SHP77 treated with DMSO at 0.1 percent for 48 hours (cell line): ENCODE measurements around the gene ARHGDIB.

ENCODE experiments used
- DNase-seq: peaks from one replicate; lab custom pipeline; 2025; lab: John Stamatoyannopoulos, UW

Gene ARHGDIB

DNA sequence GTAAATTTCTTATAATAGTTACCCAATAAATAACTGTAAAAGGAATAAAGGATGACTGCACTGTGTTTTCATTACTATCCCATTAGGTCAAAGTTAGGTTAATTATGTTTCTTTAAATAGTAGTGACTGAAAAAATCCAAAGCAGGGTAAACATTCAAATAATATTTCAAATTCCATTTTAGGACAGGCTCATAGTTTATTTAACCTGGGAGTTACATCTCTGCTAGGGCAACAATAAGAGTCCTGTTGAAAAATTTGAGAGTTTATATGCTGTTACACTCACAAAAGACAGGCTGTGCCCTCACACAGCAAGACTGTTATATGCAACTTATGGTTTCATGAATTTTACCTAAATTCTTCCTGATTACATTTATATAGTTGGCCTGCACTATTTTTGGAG lies 31.1 kb downstream of the ARHGDIB start:
- DNase-seq: no peak

DNA sequence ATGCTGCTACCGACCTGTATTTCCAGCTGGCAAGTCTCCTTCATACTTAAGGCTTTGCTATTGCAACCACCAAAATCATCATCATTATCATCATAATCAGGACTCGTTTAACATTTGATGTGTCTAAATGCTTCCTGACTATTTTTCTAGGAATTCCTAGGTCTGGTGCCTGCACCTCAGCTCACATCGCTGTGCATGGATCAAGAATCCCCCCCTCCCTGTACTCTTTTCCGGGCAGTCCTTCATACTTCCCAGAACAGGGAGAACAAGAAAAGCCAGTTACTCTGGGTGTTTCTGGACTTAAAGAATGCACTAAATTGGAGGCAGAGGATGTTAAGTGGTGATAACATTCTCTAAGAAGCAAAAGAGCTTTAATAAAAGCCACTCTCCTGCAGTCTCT lies 32.5 kb downstream of the ARHGDIB start:
- no peak for DNase-seq

DNA sequence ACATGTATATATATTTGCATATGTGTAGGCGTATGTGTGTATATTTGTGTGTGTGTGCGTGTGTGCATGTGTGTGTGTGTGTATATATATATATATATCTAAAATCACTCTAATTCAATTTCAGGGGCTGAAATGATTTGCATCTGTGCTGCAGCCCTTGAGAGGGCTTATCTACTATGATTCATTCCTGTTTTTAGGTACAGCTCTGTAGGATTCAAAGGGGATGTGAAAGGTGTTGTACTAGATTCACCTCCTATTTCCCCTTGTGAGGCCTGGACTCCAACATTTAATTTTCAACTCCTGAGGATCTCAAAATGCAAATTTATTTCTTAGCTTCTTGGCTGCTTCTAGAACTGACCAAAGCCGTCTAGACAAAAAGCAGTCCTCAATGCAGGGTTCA lies 34.1 kb downstream of the ARHGDIB start:
- no peak for DNase-seq

DNA sequence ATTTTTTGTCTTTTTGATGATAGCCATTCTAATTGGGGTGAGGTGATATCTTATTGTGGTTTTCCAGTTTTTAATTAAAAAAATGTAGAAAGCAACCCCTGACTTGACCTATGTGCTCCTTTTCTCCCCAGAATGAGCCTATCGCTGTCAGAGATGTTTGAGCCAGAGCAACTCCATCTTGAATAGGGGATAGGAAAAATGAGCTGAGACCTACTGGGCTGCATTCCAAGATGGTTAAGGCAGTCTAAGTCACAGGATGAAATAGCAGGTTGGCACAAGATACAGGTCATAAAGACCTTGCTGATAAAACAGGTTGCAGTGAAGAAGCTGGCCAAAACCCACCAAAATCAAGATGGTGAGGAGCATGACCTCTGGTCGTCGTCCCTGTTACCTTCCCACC lies 36.9 kb downstream of the ARHGDIB start:
- DNase-seq: no peak

DNA sequence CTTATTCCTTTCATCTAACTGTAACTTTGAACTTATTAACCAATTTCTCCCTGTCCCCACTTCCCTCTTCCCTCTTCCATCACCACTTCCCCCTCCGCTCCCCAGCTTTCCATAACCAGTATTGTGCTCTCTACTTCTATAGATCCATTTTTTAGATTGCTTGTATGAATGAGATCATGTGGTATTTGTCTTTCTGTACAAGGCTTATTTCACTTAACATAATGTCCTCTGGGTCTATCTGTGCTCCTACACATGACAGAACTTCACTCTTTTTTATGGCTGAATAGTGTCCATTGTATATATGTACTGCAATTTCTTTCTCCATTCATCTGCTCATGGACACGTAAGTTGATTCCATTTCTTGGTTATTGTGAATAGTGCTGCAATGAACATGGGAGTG lies 37.5 kb downstream of the ARHGDIB start:
- DNase-seq: no peak

DNA sequence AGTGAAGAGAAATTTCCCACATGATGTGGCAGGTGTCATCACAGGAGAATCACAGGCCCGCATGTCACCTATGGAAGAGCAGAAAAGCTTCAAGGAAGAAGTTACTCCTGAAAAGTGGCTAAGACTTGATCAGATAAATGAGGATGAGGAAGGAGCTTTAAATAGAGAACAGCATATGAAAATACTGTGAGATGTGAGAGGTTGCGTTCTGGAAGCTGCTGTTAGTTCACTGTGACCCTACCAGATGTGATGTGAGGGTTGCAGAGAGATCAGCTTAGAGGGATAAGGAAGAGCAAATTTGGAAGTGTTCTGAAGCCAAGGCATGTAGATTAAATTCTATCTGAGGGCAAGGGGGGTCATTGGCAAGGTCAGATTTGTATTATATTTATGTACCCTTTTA lies 40.2 kb downstream of the ARHGDIB start:
- no peak for DNase-seq

DNA sequence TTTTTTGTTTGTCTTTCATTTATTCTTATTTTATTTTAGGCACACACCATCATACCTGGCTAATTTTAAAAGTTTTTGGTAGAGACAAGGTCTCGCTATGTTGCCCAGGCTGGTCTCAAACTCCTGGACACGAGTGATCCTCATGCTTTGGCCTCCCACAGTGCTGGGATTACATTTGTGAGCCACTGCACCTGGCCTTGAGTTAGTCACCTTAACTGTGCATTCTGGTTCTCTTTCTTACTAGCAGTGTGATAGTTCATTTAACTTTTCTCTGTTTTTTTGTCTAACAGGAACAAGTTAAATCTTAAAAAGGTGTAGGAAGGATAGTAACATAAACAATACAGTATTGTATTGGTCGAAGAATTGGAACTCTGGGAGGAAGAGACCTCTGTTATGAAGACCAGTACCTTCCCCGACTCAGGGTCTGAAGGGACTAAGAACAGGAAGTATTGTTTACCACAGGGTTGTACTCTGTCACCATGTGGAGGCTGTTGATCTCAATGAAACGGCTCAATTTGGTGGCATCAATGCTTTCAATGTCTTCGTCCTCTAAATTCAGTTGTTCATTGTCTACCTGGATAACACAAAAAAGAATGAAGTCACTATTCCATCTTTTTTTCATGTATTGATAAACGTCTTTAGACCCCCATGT lies 40.8 kb downstream of the ARHGDIB start:
- no peak for DNase-seq

DNA sequence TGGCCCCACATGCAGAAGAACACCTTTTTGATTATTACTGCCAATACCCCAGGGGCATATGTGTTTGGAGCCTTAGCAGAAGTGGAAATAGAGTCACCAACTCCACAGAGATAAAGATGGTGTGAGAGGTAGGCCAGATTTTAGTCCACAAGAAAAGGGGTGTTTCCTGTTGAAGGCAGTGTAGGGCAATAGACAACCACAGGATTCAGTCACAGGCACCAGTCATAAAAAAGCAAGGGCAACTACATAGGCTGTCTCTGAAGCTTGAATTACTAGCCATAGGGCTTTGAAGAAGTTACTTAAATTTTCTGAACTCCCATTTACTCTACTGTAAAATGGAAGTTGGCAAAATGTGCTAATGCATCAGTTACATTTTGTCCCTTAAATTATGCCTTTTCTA lies 41.9 kb downstream of the ARHGDIB start:
- no peak for DNase-seq

DNA sequence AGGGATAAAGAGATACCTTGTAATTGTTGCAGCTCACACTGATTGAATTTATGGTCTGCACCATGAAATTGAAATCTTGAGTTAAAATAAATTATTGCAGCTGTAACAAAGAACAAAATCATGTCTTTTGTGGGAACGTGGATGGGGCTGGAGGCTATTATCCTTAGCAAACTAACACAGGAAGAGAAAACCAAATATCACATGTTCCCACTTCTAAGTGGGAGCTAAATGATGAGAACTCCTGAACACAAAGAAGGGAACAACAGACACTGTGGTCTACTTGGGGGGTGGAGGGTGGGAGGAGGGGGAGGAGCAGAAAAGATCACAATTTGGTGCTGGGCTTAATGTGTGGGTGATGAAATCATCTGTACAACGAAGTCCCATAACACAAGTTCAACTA lies 45.7 kb downstream of the ARHGDIB start:
- no peak for DNase-seq

DNA sequence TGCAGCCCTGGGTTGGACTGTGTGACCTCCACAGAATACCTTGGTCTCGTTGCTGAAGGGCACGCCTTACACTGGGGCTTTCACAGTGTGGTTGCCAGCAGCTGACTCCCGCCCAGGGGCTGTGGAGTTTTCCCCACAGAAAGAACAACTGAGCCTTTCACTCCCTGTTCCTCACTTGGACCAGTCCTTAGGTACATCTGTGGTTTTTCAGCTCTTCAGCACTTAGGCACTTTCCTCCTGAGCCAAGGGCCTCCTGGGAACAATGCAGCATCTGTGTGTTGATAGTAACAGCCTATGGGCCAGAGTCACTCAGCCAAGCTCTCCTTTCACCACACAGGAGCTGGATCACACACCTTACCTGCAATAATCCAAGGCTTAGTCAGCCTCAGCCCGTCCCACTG lies 48.0 kb downstream of the ARHGDIB start:
- no peak for DNase-seq

DNA sequence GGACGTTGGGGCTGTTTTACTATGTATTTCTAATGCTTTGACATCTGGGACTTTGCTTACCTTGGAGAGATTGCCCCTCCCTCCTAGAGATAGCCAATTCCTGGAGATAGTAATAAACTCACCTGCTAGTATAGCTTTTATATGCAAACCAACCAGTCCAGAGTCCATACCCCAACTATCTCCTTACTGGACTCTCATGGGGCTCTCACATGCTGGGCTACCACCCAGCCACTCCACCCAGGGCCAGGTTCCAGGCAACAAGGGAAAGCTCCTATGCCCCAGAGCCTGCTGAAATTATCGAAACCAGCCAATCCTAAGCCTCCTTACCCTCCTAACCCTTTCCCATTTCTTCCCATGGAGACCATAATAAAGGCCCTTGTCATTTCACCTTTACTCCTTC lies 50.3 kb downstream of the ARHGDIB start:
- no peak for DNase-seq

DNA sequence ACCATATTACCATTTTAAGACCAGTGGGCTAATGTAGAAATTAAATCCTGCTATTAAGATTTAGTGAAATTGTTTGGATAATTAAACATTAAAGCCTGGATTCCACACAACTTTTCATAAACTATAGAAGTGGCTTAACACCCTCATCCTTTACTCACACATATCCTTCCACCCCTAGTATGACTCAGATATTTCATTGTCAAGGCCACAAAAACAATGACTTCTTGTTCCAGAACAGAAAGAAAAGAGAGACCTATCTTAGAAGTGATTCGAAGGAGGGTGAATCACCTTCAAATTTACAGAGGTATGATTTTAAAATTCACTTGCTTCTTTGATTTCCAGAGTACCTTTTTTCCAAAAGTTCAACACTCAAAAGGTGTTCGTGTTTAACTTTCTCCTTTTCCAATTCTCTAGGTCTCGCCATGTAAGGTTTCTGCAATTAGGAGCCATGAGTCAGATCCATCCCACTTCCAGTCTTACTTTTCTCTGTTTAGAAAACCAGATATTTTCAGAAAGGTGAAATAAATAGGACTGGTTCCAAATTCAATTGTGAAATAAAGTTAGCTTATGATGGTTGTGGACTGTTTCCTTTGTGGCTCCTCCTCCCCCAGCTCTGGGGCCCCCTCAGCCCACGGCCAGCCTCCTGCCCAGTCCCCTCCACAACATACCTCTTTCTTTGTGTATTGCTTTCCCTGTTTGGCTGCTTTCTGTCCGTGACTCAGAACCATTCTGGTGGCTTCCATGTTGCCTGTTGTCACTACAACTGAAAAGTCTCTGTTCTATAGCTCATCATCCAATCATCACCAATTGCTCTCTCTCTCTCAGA lies 51.1 kb downstream of the ARHGDIB start:
- DNase-seq: no peak

DNA sequence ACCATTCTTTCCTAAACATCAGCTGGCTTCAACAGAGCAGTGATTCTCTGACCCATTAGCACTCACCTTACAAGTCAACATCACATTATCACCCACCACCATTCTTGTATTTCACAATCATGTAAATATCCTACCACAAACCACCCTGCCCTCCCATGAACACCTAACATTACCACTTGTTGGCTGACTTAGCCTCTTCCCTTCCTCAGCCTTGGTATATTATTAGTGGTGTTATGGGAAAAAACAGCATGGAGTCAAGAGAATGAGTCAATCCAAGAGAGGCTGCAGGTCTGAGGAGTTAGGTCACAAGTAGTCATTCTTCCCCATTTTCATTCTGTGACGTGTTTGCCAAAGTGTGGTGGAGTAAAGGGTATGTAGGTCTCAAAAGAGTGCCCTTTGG lies 53.4 kb downstream of the ARHGDIB start:
- DNase-seq: no peak

DNA sequence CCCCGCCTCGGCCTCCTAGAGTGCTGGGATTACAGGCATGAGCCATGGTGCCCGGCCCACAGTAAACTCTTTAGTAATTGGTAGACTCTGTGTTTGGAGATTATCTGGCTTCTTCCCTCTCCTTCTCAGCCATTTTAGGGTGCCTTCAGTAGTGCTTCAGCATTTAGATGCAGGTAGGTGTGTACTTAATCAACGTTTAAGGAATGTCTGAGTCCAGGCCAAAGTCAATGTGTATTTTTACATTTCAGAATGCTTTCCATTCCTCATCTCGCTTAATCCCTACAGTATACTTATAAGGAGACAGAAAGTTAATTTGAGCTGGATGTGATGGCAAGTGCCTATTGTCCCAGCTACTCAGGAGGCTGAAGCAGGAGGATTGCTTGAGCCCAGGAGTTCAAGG lies 55.3 kb downstream of the ARHGDIB start:
- no peak for DNase-seq

DNA sequence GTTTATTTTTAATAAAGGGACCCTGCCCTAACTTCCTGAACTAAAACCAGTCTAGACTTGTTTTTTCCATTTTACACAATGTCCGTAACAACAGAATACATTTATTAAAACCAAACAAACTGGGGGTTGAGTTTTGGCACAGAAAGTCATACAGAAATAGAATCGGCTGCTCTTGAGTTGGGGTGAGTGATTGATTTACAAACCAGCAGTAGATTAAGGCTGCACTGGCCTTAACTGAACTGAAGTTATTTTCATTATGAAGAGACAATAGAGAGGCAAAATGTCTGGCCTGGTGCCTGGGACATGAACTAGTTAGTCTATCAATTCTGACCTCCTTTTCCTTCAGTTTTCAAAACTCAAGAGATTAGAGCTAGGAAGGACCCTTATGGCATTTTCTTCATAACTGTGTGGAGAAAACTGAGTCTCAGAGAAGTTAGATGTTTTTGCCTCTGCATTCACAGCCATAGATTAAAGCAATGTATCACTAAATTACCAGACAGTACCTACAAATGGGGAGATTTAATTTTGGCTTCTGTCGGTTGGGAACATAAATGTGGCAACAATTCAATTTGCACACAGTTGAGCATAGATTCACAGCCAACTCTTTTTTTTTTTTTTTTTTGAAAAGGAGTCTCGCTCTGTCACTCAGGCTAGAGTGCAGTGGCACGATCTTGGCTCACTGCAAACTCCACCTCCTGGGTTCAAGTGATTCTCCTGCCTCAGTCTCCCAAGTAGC lies 56.0 kb downstream of the ARHGDIB start:
- DNase-seq: no peak

DNA sequence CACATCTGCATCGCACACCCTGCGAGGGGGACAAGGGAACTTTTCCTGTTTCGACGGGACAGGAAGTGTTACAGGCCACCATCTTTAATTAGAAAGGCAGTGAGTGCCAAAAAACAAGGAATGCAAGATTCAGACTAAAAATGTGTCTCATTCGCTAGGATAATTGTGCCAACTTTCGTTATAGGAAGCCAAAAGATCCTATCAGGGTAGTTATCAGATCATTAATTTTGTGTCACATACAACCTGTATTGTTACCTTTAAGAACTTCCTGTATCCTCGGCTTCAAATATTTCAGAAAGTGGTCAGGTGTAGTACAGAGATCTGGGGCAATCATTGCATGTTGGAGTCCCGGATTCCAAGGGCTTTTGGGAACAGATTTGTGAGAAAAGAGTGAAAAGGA lies 56.5 kb downstream of the ARHGDIB start:
- no peak for DNase-seq

DNA sequence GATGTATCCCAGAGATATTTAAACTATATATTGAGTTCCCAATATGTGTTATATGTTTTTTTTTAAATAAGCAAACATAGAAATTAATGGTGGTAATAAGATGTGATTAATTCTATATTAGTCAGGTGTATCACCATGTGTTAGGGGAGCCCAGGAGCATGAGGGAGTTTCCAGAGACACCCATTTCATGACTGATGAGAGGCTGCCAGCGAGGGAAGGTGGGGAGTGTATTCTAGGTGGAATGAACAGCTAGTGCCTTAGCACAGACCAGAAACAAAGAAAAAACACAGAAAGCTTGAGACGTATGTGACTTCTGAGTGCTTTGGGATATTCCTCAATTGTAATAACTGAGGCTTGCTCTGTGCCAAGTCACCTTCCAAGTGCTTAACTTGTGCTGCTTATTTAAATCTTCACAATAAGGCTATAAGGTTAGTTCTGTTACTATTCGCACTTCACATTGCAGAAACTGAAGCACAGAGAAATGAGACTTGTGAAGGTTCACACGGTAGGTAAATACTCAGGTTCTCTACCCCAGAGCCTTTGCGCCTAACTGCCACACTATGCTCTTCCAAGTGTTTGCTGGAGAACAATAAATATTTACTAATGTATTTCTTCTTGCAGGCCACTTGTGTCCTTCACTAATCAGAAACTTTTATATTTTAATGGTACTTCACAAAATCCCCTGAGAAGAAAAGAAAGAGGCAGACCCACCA lies 57.9 kb downstream of the ARHGDIB start:
- no peak for DNase-seq

DNA sequence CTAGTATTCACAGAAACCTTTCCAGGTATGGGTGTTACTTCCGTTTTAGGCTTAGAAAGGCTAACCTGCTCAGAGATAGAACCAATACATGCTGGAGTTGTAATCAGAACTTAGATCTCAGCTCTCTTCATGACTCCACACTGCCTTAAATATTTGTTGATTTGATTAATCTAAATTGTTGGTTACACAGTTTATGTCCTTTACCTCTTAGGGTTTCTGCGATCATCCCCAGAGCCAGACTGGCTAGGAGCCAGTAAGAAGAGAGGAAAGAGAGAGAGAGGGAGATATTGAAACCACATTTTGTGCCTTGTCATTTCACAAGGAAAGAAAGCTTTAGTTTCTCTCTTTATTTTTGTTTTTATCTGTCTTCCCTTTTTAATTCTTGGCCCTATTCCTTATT lies 58.9 kb downstream of the ARHGDIB start:
- no peak for DNase-seq

DNA sequence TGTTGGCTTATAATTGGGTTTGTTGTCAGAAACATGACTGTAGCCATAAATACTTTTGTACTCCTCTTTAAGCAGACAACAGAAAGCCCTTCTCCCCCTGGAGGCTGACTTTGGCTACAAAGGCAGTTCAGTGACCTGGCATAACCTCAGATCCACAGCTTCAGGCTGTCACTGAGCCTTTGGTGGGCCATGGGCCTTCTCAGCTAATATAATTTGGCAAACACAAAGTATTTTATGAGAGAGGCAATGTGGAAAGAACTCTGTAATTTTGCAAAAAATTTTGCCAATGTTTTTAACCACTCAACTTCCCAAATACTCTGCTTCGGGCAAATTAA lies 60.2 kb downstream of the ARHGDIB start:
- DNase-seq: no peak

DNA sequence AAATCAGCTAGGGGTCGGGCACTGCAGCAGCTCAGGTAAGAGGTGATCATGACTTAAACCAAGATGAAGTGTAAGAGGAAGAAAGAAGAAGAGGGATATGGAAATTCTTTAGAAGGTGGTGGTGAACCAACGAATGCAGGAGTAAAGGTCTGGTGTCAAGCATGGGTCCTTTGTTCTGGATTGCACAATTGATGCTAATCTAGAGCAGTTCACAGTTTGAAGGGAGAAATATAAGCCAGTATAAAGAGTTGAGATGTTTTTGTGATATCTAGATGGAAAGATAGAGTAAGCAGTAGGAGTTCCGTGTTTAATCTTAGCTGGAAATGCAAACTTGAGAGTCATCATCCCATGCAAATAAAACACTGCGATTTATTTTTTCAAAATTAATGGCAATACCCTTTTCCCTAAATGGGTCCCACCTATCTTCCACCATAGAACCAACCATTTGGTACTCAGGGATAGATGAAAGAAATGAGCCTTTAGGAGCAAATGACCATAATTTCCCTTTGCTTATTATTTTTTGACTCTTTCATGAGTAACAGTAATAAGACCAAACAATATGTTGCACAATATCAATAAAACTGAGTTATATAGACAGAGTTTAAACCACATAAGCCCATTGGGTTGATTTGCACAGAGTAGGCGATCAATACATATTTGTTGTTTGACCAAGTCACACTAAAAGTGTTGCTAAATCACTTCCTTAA lies 60.7 kb downstream of the ARHGDIB start:
- DNase-seq: no peak

DNA sequence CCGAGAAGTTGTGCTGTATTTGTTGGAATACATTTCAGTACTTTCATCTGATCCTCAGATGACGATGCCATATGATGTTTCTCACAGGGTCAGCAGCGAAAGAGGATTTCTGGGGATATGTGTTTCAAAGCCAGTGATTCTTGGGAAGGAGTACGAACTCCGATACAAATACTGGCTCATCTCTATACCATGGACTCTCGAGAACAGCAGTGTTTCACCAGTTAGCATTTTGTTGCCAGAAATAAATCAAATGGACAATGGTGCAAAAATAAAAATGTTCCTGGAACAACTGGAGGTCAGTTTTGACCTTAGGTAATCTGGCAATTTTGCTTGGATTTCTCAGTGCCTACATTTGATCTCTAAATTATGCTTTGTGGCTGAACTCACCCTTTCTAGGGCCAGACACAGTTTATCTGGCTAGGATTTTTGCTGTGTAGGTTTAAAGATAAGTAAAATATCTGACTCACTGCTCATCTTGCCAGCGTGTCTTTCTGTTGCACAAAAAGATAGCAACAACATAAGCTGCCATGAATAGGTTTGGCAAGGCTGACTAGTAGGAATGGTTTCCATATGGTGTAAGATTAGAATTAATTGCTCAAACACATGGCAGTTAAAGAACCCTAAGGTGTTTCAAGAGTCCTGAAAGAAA lies 64.8 kb downstream of the ARHGDIB start:
- DNase-seq: no peak
